ENCODE data around the gene ANXA6. TPM values are rescaled to one million over a fixed set of nuclear protein-coding genes. Genes with fewer than 3 reads are reported as not detected.

The ANXA6 gene
- total RNA-seq, 1 experiment from 2014 or later = 51.9 TPM

GRCh38 chr5:151078490-151079262 lies 78.9 kb downstream of the ANXA6 start:
- no peak for TF ChIP-seq CTCF (IDR thresholded peaks at IDR 0.05; ENCODE audit: insufficient read depth in 1 of 2, low read depth in 1 of 2, low read length in 1 of 2, severe bottlenecking in 1 of 2, unreplicated experiment in 1 of 2)
- H3K27me3 Mint-ChIP-seq (ENCODE audit: insufficient read depth, unreplicated experiment) = no peaks in the 10 kb centered on the region
- Histone ChIP-seq H3K36me3 (ENCODE audit: control insufficient read depth, insufficient read depth, low read length) (no peaks in the 10 kb centered on the region), H3K4me3 (ENCODE audit: low read depth, low read length) (no peak overlapping the region), H3K27me3 (replicated peaks; ENCODE audit: control insufficient read depth, insufficient read depth, low read length) (no peaks in the 10 kb centered on the region), H3K4me1 (peaks cover 6% of the 10 kb centered on the region), H3K9me3 (no peaks in the 10 kb centered on the region)
- no peak overlapping the region for H3K27ac Mint-ChIP-seq (ENCODE audit: unreplicated experiment)
- peaks cover 36% of the 10 kb centered on the region for H3K4me1 Mint-ChIP-seq (ENCODE audit: low read depth, unreplicated experiment)
- intact Hi-C loops (cut with micrococcal nuclease; ENCODE audit: unreplicated experiment) = no loop called here
- DNase-seq = no peak
- peaks cover 11% of the 10 kb centered on the region for H3K36me3 Mint-ChIP-seq (ENCODE audit: insufficient read depth, unreplicated experiment)
- no peaks in the 10 kb centered on the region for H3K9me3 Mint-ChIP-seq (ENCODE audit: unreplicated experiment)
- peak overlapping the region; percentile 74 for H3K4me3 Mint-ChIP-seq (ENCODE audit: unreplicated experiment)
- CTCF ChIA-PET = no interaction called here
- no TSS peak for BruUV-seq (replicated peaks)
- POLR2A ChIA-PET = no interaction called here

GRCh38 chr5:151077967-151078366 lies 79.6 kb downstream of the ANXA6 start:
- H3K4me1 ChIP-seq = peaks cover 9% of the 10 kb centered on the region
- POLR2A ChIA-PET = no interaction called here
- no TSS peak for BruUV-seq (replicated peaks)
- H3K4me3 Mint-ChIP-seq (ENCODE audit: unreplicated experiment) = no peak overlapping the region
- intact Hi-C loops (cut with micrococcal nuclease; ENCODE audit: unreplicated experiment) = no loop called here
- no peak for TF ChIP-seq CTCF (IDR thresholded peaks at IDR 0.05; ENCODE audit: insufficient read depth in 1 of 2, low read depth in 1 of 2, low read length in 1 of 2, severe bottlenecking in 1 of 2, unreplicated experiment in 1 of 2)
- no peak for DNase-seq
- H3K4me1 Mint-ChIP-seq (ENCODE audit: low read depth, unreplicated experiment) = peaks cover 35% of the 10 kb centered on the region
- H3K36me3 ChIP-seq (ENCODE audit: control insufficient read depth, insufficient read depth, low read length) = no peaks in the 10 kb centered on the region
- no peaks in the 10 kb centered on the region for H3K27me3 Mint-ChIP-seq (ENCODE audit: insufficient read depth, unreplicated experiment)
- H3K27ac Mint-ChIP-seq (ENCODE audit: unreplicated experiment) = no peak overlapping the region
- H3K9me3 ChIP-seq = no peaks in the 10 kb centered on the region
- no peaks in the 10 kb centered on the region for H3K9me3 Mint-ChIP-seq (ENCODE audit: unreplicated experiment)
- no peak overlapping the region for H3K4me3 ChIP-seq (ENCODE audit: low read depth, low read length)
- CTCF ChIA-PET = no interaction called here
- no peaks in the 10 kb centered on the region for H3K27me3 ChIP-seq (replicated peaks; ENCODE audit: control insufficient read depth, insufficient read depth, low read length)
- H3K36me3 Mint-ChIP-seq (ENCODE audit: insufficient read depth, unreplicated experiment) = peaks cover 15% of the 10 kb centered on the region

GRCh38 chr5:151077419-151077818 lies 80.2 kb downstream of the ANXA6 start:
- Histone ChIP-seq H3K27me3 (replicated peaks; ENCODE audit: control insufficient read depth, insufficient read depth, low read length) (no peaks in the 10 kb centered on the region), H3K9me3 (no peaks in the 10 kb centered on the region), H3K4me3 (ENCODE audit: low read depth, low read length) (no peak overlapping the region), H3K4me1 (peaks cover 12% of the 10 kb centered on the region), H3K36me3 (ENCODE audit: control insufficient read depth, insufficient read depth, low read length) (no peaks in the 10 kb centered on the region)
- ChIA-PET CTCF (interaction anchor here (0.7 kb wide), 1 partner anchor 230 kb away, joined by 6 read pairs; no protein-coding TSS in a partner anchor), POLR2A (no interaction called here)
- H3K9me3 Mint-ChIP-seq (ENCODE audit: unreplicated experiment) = no peaks in the 10 kb centered on the region
- H3K4me3 Mint-ChIP-seq (ENCODE audit: unreplicated experiment) = no peak overlapping the region
- peaks cover 20% of the 10 kb centered on the region for H3K36me3 Mint-ChIP-seq (ENCODE audit: insufficient read depth, unreplicated experiment)
- peaks cover 34% of the 10 kb centered on the region for H3K4me1 Mint-ChIP-seq (ENCODE audit: low read depth, unreplicated experiment)
- BruUV-seq (replicated peaks) = no TSS peak
- no peak overlapping the region for H3K27ac Mint-ChIP-seq (ENCODE audit: unreplicated experiment)
- intact Hi-C loops (cut with micrococcal nuclease; ENCODE audit: unreplicated experiment) = no loop called here
- DNase-seq = no peak
- no peak for TF ChIP-seq CTCF (IDR thresholded peaks at IDR 0.05; ENCODE audit: insufficient read depth in 1 of 2, low read depth in 1 of 2, low read length in 1 of 2, severe bottlenecking in 1 of 2, unreplicated experiment in 1 of 2)
- no peaks in the 10 kb centered on the region for H3K27me3 Mint-ChIP-seq (ENCODE audit: insufficient read depth, unreplicated experiment)
